ENCODE results near the gene KRTAP12-1.
"Not testable (repeated sequence)": the region's sequence is repeated elsewhere in the genome, so short reads cannot be mapped to it uniquely, and the experiment has no call there.

KRTAP12-1 gene

GRCh38 chr21:44637851-44638348 lies 44.1 kb downstream of the KRTAP12-1 start:
- not testable (repeated sequence) for DNase-seq (ENCODE audit: low spot score in 2 of 2); H3K27ac Mint-ChIP-seq (ENCODE audit: low read depth); H3K4me3 Mint-ChIP-seq; H3K27me3 Mint-ChIP-seq; H3K4me1 Mint-ChIP-seq; ATAC-seq (replicated peaks; ENCODE audit: extremely low read depth, poor library complexity, severe bottlenecking); H3K36me3 Mint-ChIP-seq (ENCODE audit: insufficient read depth)
- H3K9me3 Mint-ChIP-seq, result peaks cover 14% of the 10 kb centered on the region

- DNase-seq (ENCODE audit: low spot score in 2 of 2) (peak in 1 of 2 donors; percentile 9), ATAC-seq (replicated peaks; ENCODE audit: extremely low read depth, poor library complexity, severe bottlenecking) (no peak)
- H3K27me3 Mint-ChIP-seq, result no peaks in the 10 kb centered on the region
- no peak within 1 kb of the TSS for H3K27ac Mint-ChIP-seq (ENCODE audit: low read depth)
- peaks cover 6% of the 10 kb centered on the region for H3K4me1 Mint-ChIP-seq
- peaks cover 14% of the 10 kb centered on the region for H3K9me3 Mint-ChIP-seq
- H3K4me3 Mint-ChIP-seq, result no peak within 1 kb of the TSS
- H3K36me3 Mint-ChIP-seq (ENCODE audit: insufficient read depth), result peaks cover 2% of the 10 kb centered on the region
Measured at GRCh38 chr21:44637018-44637850, 44.7 kb downstream of the KRTAP12-1 start, which contains the start of gene KRTAP10-10. Gene KRTAP10-10 (plus strand): TSS chr21:44637356. CDS start chr21:44637418, 62 bp downstream.

- Mint-ChIP-seq H3K36me3 (ENCODE audit: insufficient read depth) (peaks cover 2% of the 10 kb centered on the region), H3K4me3 (no peak overlapping the region), H3K27me3 (no peaks in the 10 kb centered on the region), H3K27ac (ENCODE audit: low read depth) (no peak overlapping the region), H3K9me3 (peaks cover 21% of the 10 kb centered on the region), H3K4me1 (peaks cover 6% of the 10 kb centered on the region)
- DNase-seq (ENCODE audit: low spot score in 2 of 2) (peak in 1 of 2 donors; percentile 12), ATAC-seq (replicated peaks; ENCODE audit: extremely low read depth, poor library complexity, severe bottlenecking) (no peak)
Measured at GRCh38 chr21:44636209-44637017, 45.5 kb downstream of the KRTAP12-1 start.

- DNase-seq (ENCODE audit: low spot score in 2 of 2), result no peak
- Mint-ChIP-seq H3K36me3 (ENCODE audit: insufficient read depth) (peaks cover 5% of the 10 kb centered on the region), H3K27ac (ENCODE audit: low read depth) (peak overlapping the region; percentile 83), H3K4me3 (no peak overlapping the region), H3K9me3 (peaks cover 34% of the 10 kb centered on the region), H3K4me1 (peaks cover 30% of the 10 kb centered on the region), H3K27me3 (no peaks in the 10 kb centered on the region)
- ATAC-seq (replicated peaks; ENCODE audit: extremely low read depth, poor library complexity, severe bottlenecking), result no peak
Measured at GRCh38 chr21:44632067-44632466, 49.9 kb downstream of the KRTAP12-1 start.
